CD4-positive, alpha-beta T cell (primary cell): ENCODE measurements around the gene ARTN. TPM values are rescaled to one million over a fixed set of nuclear protein-coding genes. Genes with fewer than 3 reads are reported as not detected.

Source experiments
- ATAC-seq: fragments of 200-7000 bp; cut with Tn5 transposase; one replicate; pipeline ENCODE4 v1.10.0; 2022; ENCODE audit warnings: mild to moderate bottlenecking; ENCODE audit not compliant: poor library complexity
- CTCF ChIA-PET: fragments of 350-600 bp; sonication (Branson Sonifier 250); formaldehyde crosslinking; loops from one replicate; lab custom pipeline; 2021; ENCODE audit warnings: antibody characterized with exemption, inconsistent platforms; lab: Charles Lee
- POLR2A ChIA-PET: fragments of 350-600 bp; sonication (Branson Sonifier 250); formaldehyde crosslinking; loops from one replicate; lab custom pipeline; 2021; ENCODE audit warnings: antibody characterized with exemption, inconsistent platforms; lab: Charles Lee
- DNase-seq, 14 experiments: peaks; one replicate each; pipeline ENCODE4 v3.0.0-alpha.2; 2013 to 2020; ENCODE audit warnings: mixed read lengths in 2 of 14
- H3K27ac ChIP-seq, 2 donors: one replicate each; pipeline versions ENCODE4 v1.5.1 to v1.7.0; 2013; ENCODE audit warnings: low read length in 2 of 2, low read depth in 1 of 2, mild to moderate bottlenecking in 1 of 2
- H3K27me3 ChIP-seq, 2 experiments: 1 replicate in 1 of 2; 2 replicates in 1 of 2; pipeline versions ENCODE4 v1.6.1 to v1.7.0; 2013; ENCODE audit warnings: low read length in 2 of 2, control low read depth in 1 of 2, mild to moderate bottlenecking in 1 of 2, moderate library complexity in 1 of 2; ENCODE audit not compliant: insufficient read depth in 2 of 2, control insufficient read depth in 1 of 2
- H3K36me3 ChIP-seq: one replicate; pipeline ENCODE4 v1.6.1; 2013; ENCODE audit warnings: low read length, control low read depth; ENCODE audit not compliant: insufficient read depth
- H3K4me1 ChIP-seq: one replicate; pipeline ENCODE4 v1.6.1; 2013; ENCODE audit warnings: low read length, control low read depth; ENCODE audit not compliant: insufficient read depth
- H3K4me3 ChIP-seq: one replicate; pipeline ENCODE4 v1.5.1; 2013; ENCODE audit warnings: mild to moderate bottlenecking, low read length, moderate library complexity
- H3K9me3 ChIP-seq, 2 experiments: 1 replicate in 1 of 2; 2 replicates in 1 of 2; pipeline versions ENCODE4 v1.6.1 to v1.7.0; 2013; ENCODE audit warnings: low read length in 2 of 2, mild to moderate bottlenecking in 2 of 2, control low read depth in 1 of 2, moderate library complexity in 1 of 2; ENCODE audit not compliant: control insufficient read depth in 1 of 2, insufficient read depth in 1 of 2
- H3K27ac Mint-ChIP-seq: one replicate; pipeline ENCODE4 v1.8.0; 2020; ENCODE audit warnings: mixed read lengths
- H3K27me3 Mint-ChIP-seq: one replicate; pipeline ENCODE4 v1.8.0; 2021; ENCODE audit warnings: mixed read lengths
- H3K36me3 Mint-ChIP-seq: one replicate; pipeline ENCODE4 v1.8.0; 2021; ENCODE audit warnings: low read depth, mixed read lengths
- H3K4me1 Mint-ChIP-seq: one replicate; pipeline ENCODE4 v1.8.0; 2021; ENCODE audit warnings: low read depth, mixed read lengths
- H3K4me3 Mint-ChIP-seq: one replicate; pipeline ENCODE4 v1.8.0; 2020; ENCODE audit warnings: mild to moderate bottlenecking, mixed read lengths
- H3K9me3 Mint-ChIP-seq: one replicate; pipeline ENCODE4 v1.8.0; 2020; ENCODE audit warnings: mixed read lengths
- intact Hi-C, 2 experiments: fragments of 100-400 bp; cut with DNase I in 1 of 2; cut with micrococcal nuclease in 1 of 2; formaldehyde crosslinking; loops; one replicate each; pipeline versions ENCODE4 v1.15.1 to v1.9.0; 2023 to 2025; cut with DNase I, micrococcal nuclease
- total RNA-seq, 174 experiments: library from RNA in 2 of 174; stranded (reverse) in 2 of 174; gene quantifications; one replicate each; pipeline ENCODE4 v1.2.3 and lab custom pipeline; 2021 to 2026
- TF ChIP-seq, protein P1 (sequence below): fragments of 200-600 bp; IDR thresholded peaks from one replicate; pipeline ENCODE4 v1.8.0; 2022; ENCODE audit warnings: antibody characterized with exemption, mild to moderate bottlenecking

Gene ARTN
- total RNA-seq, 2 experiments from 2014 or later = 0.55 to 1.3 TPM

DNA sequence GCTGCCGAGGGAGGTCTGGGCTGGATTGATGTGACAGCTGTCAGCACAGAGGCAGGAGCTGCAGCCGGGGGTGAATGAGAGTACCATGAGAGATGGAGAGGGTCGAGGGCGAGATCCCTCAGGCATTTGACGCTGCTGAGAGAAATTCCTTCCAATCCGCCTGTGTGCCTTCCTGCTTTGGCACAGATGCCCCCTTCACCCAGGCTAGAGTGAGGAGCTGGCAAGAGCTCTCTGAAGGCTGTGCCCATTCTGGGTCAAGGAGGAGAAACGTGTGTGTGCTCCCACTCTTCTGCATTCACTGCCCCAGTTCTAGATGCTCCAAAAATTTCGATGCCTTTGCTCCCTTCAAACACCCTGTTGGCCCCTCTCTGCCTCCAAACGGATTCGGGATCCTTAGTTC is 4.8 kb downstream of the ARTN start:
- Mint-ChIP-seq H3K9me3 (no peaks in the 10 kb centered on the region), H3K27ac (no peak overlapping the region), H3K27me3 (peaks cover 21% of the 10 kb centered on the region), H3K4me3 (no peak overlapping the region), H3K36me3 (no peaks in the 10 kb centered on the region), H3K4me1 (peaks cover 15% of the 10 kb centered on the region)
- no peak for DNase-seq
- CTCF ChIA-PET = no interaction called here
- intact Hi-C loops = loop anchor here in 1 of 2 experiments (10.0 kb wide), 1 partner anchor 714 kb away; no protein-coding TSS in a partner anchor
- H3K9me3 ChIP-seq = peaks cover 0 to 12% of the 10 kb centered on the region in 2 experiments
- POLR2A ChIA-PET = no interaction called here
- TF ChIP-seq, protein P1, sequence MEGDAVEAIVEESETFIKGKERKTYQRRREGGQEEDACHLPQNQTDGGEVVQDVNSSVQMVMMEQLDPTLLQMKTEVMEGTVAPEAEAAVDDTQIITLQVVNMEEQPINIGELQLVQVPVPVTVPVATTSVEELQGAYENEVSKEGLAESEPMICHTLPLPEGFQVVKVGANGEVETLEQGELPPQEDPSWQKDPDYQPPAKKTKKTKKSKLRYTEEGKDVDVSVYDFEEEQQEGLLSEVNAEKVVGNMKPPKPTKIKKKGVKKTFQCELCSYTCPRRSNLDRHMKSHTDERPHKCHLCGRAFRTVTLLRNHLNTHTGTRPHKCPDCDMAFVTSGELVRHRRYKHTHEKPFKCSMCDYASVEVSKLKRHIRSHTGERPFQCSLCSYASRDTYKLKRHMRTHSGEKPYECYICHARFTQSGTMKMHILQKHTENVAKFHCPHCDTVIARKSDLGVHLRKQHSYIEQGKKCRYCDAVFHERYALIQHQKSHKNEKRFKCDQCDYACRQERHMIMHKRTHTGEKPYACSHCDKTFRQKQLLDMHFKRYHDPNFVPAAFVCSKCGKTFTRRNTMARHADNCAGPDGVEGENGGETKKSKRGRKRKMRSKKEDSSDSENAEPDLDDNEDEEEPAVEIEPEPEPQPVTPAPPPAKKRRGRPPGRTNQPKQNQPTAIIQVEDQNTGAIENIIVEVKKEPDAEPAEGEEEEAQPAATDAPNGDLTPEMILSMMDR = no peak
- peaks cover 4% of the 10 kb centered on the region for H3K36me3 ChIP-seq
- no peak overlapping the region for H3K4me3 ChIP-seq
- peaks cover 27% of the 10 kb centered on the region in 2 experiments for H3K27me3 ChIP-seq
- peaks cover 24% of the 10 kb centered on the region for H3K4me1 ChIP-seq
- ATAC-seq = no peak
- no peak overlapping the region for H3K27ac ChIP-seq

DNA sequence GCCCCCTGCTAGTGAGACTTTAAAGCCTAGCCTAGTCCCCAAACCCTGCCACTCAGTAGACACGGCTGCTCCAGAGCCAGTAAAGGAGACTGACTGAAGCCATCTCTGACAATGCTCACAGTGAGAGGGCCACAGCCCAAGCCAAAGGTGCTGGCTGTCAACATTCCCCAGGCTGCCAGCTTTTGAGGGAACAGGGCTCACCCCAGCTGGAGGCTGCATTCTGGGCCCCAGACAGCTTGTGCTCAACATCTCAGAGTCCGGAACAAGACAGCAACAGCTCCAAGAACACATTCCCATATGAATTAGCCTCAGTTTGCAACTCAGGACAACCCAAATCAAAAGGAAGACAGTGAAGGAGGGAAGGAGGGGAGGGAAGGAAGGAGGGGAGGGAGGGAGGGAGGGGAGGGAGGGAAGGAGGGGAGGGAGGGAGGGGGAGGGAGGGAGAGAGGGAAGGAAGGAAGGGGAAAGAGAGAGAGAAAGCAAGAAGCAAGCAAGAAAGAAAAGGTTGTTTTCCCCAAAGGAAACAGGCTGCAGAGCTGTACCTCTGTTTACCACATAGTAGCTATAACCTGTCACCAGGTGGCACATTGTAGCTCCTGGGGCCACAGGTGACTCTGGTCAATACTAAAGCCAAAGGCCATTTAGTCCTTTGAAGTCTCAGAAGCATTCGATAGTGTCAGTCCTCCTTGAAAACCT is 5.4 kb downstream of the ARTN start:
- Mint-ChIP-seq H3K9me3 (no peaks in the 10 kb centered on the region), H3K27me3 (peaks cover 17% of the 10 kb centered on the region), H3K27ac (no peak overlapping the region), H3K36me3 (no peaks in the 10 kb centered on the region), H3K4me3 (no peak overlapping the region), H3K4me1 (peaks cover 11% of the 10 kb centered on the region)
- H3K36me3 ChIP-seq = peaks cover 4% of the 10 kb centered on the region
- peaks cover 20 to 22% of the 10 kb centered on the region in 2 experiments for H3K27me3 ChIP-seq
- DNase-seq = no peak
- no peak overlapping the region for H3K27ac ChIP-seq
- TF ChIP-seq, protein P1 = no peak
- H3K4me1 ChIP-seq = peaks cover 18% of the 10 kb centered on the region
- no peak overlapping the region for H3K4me3 ChIP-seq
- POLR2A ChIA-PET = no interaction called here
- no peak for ATAC-seq
- CTCF ChIA-PET = no interaction called here
- H3K9me3 ChIP-seq = peaks cover 0 to 9% of the 10 kb centered on the region in 2 experiments
- intact Hi-C loops = loop anchor here in 1 of 2 experiments (10.0 kb wide), 1 partner anchor 714 kb away; no protein-coding TSS in a partner anchor

DNA sequence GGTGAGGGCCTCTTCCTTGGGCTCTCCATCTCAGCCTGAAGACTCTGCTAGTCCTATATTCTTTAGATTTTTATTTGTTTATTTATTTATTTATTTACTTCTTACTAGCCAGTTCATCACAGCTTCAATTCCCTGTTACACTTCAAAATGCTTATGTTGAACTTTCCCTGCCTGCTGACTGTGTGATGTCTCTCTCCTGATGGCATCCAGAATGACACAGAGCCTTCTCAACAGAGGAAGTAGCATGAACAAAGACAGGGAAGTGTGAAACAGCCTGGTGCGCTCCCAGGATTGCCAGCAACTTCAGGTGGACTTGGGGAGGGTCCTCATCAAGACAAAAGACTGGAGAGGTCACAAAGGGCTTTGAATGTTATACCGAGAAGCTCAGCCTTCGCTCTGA is 8.8 kb downstream of the ARTN start:
- Histone ChIP-seq H3K27me3 (no peaks in the 10 kb centered on the region), H3K27ac (no peak overlapping the region), H3K4me3 (no peak overlapping the region), H3K9me3 (no peaks in the 10 kb centered on the region), H3K4me1 (peaks cover 22% of the 10 kb centered on the region), H3K36me3 (peaks cover 2% of the 10 kb centered on the region)
- Mint-ChIP-seq H3K27ac (no peak overlapping the region), H3K9me3 (no peaks in the 10 kb centered on the region), H3K27me3 (no peaks in the 10 kb centered on the region), H3K36me3 (peaks cover 7% of the 10 kb centered on the region), H3K4me3 (no peak overlapping the region), H3K4me1 (peaks cover 26% of the 10 kb centered on the region)
- TF ChIP-seq, protein P1 = no peak
- ATAC-seq (no peak), DNase-seq (no peak)
- CTCF ChIA-PET = no interaction called here
- intact Hi-C loops = loop anchor here in 1 of 2 experiments (10.0 kb wide), 3 partner anchors 488 to 1128 kb away; partner anchors contain the start of genes ELOVL1, ERMAP, HYI and SVBP
- POLR2A ChIA-PET = no interaction called here
